Glutamatergic neuron (in vitro differentiated cells): ENCODE results near the gene CMTM4. TPM values are rescaled to one million over a fixed set of nuclear protein-coding genes. Genes with fewer than 3 reads are reported as not detected.

Source experiments
- DNase-seq: peaks from one replicate; pipeline ENCODE4 v3.0.0; 2022
- H3K27ac Mint-ChIP-seq: one replicate; pipeline ENCODE4 v1.8.0; 2020; ENCODE audit warnings: mild to moderate bottlenecking, mixed read lengths, inconsistent platforms; ENCODE audit not compliant: unreplicated experiment
- H3K27me3 Mint-ChIP-seq: one replicate; pipeline ENCODE4 v1.8.0; 2020; ENCODE audit warnings: mild to moderate bottlenecking, moderate library complexity, mixed read lengths, inconsistent platforms; ENCODE audit not compliant: unreplicated experiment
- H3K36me3 Mint-ChIP-seq: one replicate; pipeline ENCODE4 v1.8.0; 2020; ENCODE audit warnings: mild to moderate bottlenecking, mixed read lengths, inconsistent platforms; ENCODE audit not compliant: unreplicated experiment
- H3K4me1 Mint-ChIP-seq: one replicate; pipeline ENCODE4 v1.8.0; 2020; ENCODE audit warnings: mild to moderate bottlenecking, low read depth, mixed read lengths, inconsistent platforms; ENCODE audit not compliant: unreplicated experiment
- H3K4me3 Mint-ChIP-seq: one replicate; pipeline ENCODE4 v1.8.0; 2020; ENCODE audit warnings: mild to moderate bottlenecking, mixed read lengths, inconsistent platforms; ENCODE audit not compliant: unreplicated experiment
- H3K9me3 Mint-ChIP-seq: one replicate; pipeline ENCODE4 v1.8.0; 2020; ENCODE audit warnings: mild to moderate bottlenecking, moderate library complexity, mixed read lengths, inconsistent platforms; ENCODE audit not compliant: unreplicated experiment
- CTCF ChIP-seq: fragments of 200-600 bp; sonication (generic); IDR thresholded peaks from one replicate; pipeline ENCODE4 v1.5.0; 2021; ENCODE audit not compliant: partially characterized antibody, unreplicated experiment
- total RNA-seq: library from RNA; stranded (reverse); fragmentation: NEBNext Ultra II Directional; extraction: Animal tissue kit (Norgen Biotek cat#: 25700); gene quantifications from one replicate; pipeline ENCODE4 v1.2.1, GENCODE V29; 2021; ENCODE audit not compliant: unreplicated experiment

The CMTM4 gene
- total RNA-seq, 1 donor from 2014 or later, result 8.2 TPM

- TF ChIP-seq CTCF, result no peak
- no peak for DNase-seq
- H3K4me3 Mint-ChIP-seq, result no peak within 1 kb of the TSS
- no peaks in the 10 kb centered on the region for H3K27me3 Mint-ChIP-seq
- H3K4me1 Mint-ChIP-seq, result no peaks in the 10 kb centered on the region
- H3K27ac Mint-ChIP-seq, result no peak within 1 kb of the TSS
- H3K9me3 Mint-ChIP-seq, result no peaks in the 10 kb centered on the region
- no peaks in the 10 kb centered on the region for H3K36me3 Mint-ChIP-seq
These were observed 130.3 kb downstream of the CMTM4 start, which contains the start of gene CMTM1 for GRCh38 chr16:66566051-66566901. Gene CMTM1, plus strand, starts transcription at chr16:66566439. Its CDS starts 75 bp downstream, at chr16:66566514.

Other genes with a start within 250 kb of the CMTM4 start
- 4.5 TPM for gene TK2, start 146.6 kb downstream of the CMTM4 start, total RNA-seq
- gene CKLF, start 144.2 kb downstream of the CMTM4 start, total RNA-seq, result 17.9 TPM
- 5.0 TPM for gene CMTM1, start 130.3 kb downstream of the CMTM4 start, total RNA-seq
- not detected for gene CMTM2, start 117.3 kb downstream of the CMTM4 start, total RNA-seq
- gene CMTM3, start 92.0 kb downstream of the CMTM4 start, total RNA-seq, result 45.8 TPM
- 269 TPM for gene DYNC1LI2, start 54.9 kb upstream of the CMTM4 start, total RNA-seq
- 0.39 TPM for gene TERB1, start 104.8 kb upstream of the CMTM4 start, total RNA-seq
- gene NAE1, start 134.2 kb upstream of the CMTM4 start, total RNA-seq, result 125 TPM
- gene CA7, start 147.7 kb upstream of the CMTM4 start, total RNA-seq, result 0.64 TPM
- 18.3 TPM for gene PDP2, start 183.8 kb upstream of the CMTM4 start, total RNA-seq
- not detected for gene CDH16, start 222.1 kb upstream of the CMTM4 start, total RNA-seq
- 1.1 TPM for gene RRAD, start 228.8 kb upstream of the CMTM4 start, total RNA-seq
- 89.4 TPM for gene CIAO2B, start 237.7 kb upstream of the CMTM4 start, total RNA-seq
- 38.6 TPM for gene CES2, start 238.8 kb upstream of the CMTM4 start, total RNA-seq